Activated CD4-positive, alpha-beta T cell treated with anti-CD3 and anti-CD28 coated beads, Interleukin-2, amount 50 U/mL, for 16 hours (primary cell): ENCODE data around the gene SMAD6.
A peak's percentile ranks its signal among the peaks of the same experiment; 100 is the strongest.
"Not testable (repeated sequence)": the region's sequence is repeated elsewhere in the genome, so short reads cannot be mapped to it uniquely, and the experiment has no call there.

ENCODE experiments used
- DNase-seq: peaks from one replicate; pipeline ENCODE4 v3.0.0-alpha.2; 2020

SMAD6 gene

DNA sequence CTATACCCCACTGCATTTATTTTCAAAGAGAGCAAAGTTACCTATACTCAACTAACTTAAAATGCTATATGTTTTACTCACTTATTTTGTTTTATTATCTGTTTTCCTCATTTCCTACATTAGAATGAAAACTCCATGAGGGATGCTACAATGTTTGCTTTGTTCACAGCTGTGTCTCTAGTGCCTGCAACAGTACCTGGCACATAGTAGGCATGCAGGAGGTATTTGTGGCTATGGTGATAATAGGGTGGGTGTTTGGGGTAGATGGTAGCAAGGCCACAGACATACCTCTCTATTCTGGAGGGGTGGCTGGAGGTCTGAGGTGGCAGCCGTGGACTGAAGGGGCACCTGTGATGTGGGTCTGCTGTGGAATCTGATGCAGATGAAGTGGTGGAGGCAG lies 24.7 kb upstream of the SMAD6 start:
- DNase-seq: no peak

DNA sequence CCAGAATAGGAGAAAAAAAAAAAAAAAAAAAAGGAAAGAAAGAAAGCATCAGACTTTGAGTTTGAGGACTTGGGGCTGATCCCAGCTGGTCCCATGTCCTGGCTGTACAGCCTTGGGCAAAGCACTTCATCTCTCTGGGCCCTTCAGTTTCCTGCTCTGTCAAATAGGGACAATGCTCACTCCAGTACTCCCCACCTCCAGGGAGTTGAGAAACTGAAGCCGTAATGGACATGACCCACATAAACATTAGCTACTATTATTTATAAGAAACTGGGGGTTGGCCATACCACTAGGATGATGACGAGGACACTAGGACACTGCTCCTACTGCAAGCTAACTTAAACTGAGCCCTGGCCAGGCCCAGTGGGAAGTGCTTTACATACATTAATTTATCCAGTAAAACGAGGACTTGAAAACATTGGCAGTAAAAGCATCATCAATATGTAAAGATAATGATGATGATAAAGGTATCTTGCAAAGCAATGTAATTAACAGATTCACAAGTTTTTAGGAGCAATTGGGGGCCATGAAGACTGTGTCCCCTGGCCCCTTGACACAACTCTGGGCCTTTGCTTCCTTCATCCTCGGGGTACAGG lies 22.9 kb upstream of the SMAD6 start:
- DNase-seq: no peak

DNA sequence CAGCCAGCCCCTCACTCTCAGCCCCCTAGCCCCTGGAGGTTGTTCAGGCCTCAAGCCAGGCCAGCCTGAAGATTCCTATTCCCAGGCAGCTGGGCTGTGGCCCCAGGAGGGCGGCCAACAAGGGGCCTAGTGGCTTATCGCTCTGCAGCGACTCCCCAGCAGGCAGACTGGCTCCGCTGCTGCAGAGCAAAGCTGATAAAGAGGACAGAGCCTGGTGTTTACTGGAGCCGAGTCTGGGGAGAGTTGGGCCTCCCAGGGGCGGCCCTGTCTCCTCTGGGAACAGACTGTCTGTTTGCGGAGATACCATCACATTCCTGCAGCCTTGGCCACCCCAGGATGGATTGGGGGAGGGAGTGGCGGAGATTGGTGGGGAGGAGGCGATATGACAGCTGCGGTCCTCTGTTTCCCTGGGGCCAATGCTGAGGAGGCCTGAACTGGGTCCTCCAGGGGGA lies 22.4 kb upstream of the SMAD6 start:
- no peak for DNase-seq

DNA sequence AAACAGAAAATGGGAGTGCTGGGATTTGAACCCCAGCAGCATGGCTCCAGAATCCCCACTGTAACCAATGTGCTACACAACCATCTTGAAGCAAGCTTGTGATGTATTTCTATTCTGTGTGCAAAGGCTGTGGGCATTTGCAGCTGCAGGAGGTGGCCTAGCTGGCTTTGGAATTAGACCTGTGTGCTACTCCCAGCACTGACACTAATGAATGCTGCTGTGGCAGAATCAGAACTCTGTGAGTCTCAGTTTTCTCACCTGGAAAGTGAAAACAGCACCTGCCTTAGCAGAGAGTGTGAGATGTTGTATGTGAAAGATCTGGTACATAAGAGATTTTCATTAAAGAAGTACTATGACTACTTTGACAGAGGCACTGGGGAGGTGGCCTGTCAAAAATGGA lies 21.5 kb upstream of the SMAD6 start:
- no peak for DNase-seq

DNA sequence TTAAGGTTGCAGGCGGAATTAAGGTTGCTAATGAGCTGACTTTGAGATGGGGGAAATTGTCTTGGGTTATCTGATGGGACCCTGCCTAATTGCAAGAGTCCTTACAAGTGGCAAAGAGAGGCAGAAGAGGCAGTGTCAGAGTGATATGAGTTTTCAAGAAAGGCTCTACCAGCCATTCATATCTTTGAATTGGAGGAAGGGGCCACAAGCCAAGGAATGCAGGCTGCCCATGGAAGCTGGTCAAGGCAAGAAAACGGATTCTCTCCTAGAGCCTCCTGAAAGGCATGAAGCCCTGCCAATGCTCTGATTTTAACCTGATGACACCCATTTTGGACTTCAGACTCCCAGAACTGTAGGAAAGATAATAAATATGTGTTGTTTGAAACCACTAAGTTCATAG lies 20.6 kb upstream of the SMAD6 start:
- no peak for DNase-seq

DNA sequence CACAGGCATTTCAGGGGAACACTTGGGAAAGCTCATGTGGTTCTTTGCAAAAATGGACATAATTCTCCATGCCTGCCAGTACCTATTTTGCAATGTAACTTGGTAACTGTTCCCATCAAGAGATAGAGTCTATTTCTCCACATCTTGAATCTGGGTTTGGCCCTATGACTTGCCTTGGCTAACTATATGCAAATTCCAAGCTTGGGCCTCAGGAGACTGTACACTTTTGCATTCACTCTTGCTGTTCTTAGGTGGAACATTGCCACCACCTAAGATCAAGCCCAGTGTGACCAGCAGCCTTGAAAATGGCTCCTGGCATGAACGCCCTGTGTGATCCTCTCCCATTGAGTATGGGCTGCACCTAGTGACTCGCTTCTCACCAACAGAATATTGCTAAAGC lies 19.8 kb upstream of the SMAD6 start:
- DNase-seq: no peak

DNA sequence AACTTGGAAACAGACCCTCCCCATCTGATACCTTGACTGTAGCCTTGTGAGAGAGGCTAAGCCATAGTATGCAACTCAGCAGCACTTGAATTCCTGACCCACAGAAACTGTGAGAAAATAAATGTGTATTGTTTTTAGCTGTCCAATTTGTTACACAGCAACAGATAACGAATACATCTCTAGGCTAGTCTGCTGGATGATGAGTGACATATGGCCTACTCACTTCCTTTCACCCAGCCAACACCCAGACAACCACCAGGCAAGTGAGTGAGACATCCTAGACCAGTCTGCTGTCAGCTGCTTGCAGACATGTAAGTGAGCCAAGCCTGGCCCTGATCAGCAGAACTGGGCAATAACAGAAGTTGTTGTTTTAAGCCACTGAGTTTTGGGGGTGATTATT lies 19.2 kb upstream of the SMAD6 start:
- no peak for DNase-seq

DNA sequence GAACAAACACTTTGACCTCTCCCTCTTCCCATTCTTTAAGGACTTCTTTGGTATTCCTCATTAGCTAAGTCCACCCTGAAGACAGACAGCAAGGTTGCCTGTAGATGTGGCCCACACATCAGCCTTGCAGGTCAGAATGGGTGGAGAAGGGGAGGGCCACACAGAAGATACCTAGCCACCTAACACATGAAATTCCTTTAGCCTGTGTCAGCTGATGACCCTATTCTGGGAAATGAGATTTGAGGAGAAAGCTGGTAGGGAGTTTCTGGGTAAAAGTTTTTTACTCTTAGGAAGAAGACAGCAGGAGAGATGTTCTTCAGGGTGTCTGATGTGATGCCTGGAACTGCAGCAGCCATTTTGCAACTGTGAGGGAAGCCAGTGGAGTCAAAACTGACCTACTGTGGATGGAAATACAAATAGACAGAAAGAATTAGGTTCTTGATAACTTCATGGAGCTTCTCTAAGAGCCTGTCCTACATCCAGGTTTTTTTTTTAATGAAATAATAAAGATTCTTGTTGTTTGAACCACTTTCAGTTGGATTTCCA lies 17.8 kb upstream of the SMAD6 start:
- DNase-seq: no peak

DNA sequence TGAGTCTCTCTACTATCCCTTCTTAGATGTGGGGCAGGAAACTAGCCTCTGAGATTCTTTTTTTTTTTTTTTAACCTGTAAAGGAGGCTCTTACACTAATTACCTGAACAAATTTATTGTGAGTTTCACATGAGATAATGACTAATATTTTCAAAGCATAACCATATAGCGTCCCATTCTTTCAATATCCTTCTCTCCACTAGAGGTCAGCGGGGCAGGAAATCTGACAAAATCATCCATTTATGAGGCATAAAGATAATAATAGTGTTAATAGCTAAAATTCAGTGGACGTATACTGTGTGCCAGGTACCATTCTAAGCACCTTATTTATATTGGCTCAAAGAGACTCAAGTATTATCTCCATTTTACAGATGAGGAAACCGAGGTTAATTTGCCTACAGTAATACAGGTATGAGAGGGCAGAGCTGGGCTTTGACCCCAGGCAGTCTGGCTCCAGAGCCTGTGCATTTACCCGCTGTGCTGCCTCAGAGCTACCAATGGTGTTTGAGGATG lies 16.3 kb upstream of the SMAD6 start:
- DNase-seq: no peak

DNA sequence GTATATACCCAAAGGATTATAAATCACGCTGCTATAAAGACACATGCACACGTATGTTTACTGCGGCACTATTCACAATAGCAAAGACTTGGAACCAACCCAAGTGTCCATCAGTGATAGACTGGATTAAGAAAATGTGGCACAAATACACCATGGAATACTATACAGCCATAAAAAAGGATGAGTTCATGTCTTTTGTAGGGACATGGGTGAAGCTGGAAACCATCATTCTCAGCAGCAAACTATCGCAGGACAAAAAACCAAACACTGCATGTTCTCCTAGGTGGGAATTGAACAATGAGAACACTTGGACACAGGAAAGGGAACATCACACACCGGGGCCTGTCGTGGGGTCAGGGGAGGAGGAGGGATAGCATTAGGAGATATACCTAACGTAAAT lies 11.1 kb upstream of the SMAD6 start:
- not testable (repeated sequence) for DNase-seq

DNA sequence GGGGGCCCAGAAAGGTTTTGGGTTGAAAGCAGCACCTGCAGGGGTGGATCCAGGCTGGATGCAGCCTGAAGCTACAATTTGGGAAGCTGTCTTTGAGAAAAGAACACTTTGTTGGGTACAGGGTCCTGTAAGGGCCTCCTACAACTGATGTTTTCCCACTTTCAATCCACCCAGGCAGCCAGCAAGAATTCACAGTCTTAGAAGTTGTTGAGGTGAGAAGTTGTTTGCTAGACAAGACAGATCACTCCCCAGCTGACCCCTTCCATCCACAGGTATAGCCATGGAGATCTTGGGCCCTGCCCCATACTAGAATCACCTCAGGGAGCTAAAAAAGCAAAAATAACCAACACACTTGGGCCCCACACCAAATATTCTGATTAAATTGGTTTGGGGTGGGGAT lies 10.3 kb upstream of the SMAD6 start:
- DNase-seq: no peak

DNA sequence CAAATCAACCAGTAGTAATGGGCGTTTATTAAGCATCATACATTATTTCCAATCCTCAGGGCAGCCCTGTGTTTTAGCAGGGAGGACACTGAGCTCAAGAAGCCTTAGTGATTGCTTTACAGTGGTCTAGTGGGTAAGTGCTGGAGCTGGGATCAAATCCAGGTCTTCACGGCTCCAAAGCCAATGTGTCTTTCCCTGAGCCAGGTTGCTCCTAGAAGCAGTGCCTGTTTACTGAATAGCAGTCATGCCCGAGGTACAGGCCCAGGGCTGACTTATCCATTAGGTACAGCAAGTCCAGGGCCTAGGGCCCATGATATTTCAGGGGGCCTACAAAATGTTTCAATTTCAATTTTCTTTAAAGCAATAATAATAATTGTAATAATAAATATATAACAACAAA lies 9.6 kb upstream of the SMAD6 start:
- DNase-seq: no peak

DNA sequence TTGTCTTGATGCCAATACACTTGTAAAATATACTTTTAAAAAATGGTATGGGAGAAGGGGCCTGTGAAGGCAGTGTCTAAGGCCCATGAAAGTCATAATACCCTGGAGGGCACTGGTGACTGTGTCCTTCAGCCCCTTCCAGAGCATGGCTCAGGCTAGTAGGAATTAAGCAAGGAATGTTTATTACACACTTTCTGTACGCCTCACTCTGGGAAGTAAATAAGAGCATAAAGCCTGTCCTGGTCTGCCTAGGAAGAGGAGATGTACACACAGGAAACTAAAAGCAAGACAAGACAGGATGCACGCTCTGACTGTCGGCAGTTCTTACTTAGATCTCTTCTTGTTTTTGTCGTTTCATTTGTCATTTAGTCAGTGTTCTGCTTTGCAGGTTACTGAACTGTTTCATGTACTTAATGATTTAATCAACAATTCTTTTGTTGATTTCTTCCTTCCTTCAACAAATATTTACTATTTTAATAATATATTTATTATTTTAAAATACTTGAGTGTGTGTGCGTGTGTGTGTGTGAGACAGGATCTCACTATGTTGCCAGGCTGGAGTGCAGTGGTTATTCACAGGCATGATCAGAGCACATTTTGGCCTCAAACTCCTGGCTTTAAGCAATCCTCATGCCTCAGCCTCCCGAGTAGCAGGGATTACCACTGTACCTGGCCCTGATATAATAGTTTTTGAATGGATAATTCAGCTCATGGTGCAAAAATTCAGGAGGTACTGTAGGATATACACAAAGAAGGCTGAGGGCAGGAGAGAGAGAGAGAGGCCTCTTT lies 9.0 kb upstream of the SMAD6 start:
- DNase-seq: peak; percentile 60

DNA sequence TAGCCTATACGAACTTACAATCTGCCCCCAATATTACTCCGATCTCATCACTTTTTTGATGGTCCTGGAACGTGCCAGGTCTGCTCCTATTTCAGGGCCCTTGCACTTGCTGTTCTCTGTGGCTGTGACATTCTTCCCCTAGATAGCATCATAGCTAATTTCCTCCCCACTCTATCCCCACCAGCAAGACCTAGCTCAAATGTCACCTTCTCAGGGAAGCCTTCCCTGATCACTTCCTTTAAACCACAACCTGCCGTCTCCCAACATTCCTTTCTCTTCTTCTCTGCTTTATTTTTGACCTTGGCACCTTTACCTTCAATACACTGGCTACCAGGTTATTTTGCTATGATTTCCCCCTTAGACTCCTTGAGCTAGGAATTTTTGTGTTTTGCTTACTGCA lies 5.3 kb upstream of the SMAD6 start:
- no peak for DNase-seq

DNA sequence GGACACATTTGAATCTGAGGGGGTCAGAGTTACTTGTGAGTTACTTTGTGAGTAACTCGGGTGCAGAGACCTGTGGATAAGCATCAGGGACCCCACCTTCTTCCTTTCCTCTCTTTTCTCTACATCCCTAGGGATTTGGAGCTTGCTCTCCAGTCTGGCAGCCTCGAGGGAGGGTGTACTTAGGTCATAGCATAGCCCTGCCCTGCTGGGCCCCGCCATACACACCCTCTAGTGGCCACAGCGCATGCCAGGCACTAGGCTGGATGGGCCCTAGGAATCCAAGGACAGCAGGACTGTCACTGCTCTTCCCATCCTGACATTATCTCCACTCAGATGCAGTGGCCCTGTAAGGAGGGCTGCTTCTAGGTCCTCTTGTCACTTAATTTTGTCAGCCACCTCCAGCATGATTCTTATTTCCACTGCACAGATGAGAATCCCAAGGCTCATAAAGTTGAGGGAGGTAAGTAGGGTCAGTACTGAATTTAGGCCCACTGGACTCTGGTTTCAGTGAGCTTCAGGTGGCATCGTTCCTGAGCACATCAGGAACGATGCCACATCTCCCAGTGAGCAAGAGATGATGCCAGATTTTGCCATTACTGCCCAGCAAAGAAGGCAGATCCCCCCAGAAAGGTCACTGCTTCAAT lies 3.6 kb upstream of the SMAD6 start:
- no peak for DNase-seq

DNA sequence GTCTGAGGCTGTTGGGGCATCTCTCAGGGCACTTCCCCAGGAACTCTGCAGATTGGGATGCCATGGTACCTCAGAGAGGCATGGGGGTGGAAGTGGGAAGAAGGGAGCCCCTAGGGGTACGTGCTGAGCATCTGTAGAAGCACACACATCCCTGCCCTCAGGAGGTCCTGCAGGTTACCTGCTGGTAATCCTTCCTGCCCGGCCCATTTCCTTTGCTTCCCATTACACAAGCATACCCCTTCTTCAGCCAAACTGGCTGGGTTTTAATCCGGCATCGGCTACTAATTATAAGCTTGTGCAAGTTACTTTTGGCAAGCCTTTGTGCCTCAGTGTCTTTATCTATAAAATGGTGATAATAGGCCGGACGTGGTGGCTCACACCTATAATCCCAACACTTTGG lies 3.1 kb upstream of the SMAD6 start:
- no peak for DNase-seq

DNA sequence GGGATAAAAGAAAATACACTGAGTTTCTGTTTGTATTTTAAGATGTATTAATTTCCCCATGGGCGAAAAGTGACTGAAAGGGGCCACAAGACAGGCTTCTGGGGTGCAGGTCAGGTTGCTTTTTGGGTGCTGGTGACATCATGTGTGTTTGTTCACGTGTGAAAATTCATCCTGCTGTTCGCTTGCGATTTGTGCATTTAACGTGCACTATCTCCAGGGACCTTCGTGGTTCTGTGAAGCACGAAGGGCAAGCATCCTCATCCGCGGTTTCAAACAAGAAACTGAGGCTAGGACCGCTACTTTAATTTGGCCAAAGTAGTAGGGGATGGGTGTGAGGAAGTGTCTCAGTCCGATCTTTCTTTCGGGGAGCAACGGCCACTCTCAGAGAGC lies 1.6 kb upstream of the SMAD6 start:
- DNase-seq: no peak

DNA sequence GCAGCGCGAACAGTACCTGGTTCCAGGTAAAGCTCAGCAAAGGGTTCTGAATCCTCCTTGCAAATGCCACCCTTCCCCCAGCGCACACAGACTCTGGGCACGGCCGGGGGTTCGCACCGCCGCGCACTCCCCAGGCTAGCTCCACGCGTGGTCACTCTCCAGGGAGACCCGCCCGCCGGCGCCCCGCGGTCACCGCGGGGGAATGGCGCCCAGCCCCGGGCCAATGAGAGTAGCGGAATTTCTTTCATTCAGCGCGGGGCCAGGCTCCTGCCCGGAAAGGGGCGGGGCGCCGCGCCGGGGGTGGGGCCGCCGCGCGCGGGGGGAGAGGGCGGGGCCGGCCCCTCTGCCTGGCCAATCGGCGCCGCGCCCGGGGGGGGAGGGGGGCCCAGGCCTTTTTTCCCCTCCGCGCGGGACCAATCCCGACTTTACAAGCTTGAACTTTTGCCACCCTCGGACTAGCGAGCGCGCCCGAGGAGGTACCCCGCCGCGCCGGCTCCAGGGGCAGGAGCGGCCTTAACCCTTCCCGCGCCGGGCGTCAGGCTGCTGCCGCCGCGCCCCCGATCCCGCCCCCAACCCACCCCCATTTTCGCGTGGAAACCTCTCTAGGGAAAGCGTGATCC lies 1.1 kb upstream of the SMAD6 start:
- DNase-seq: peak; percentile 81

DNA sequence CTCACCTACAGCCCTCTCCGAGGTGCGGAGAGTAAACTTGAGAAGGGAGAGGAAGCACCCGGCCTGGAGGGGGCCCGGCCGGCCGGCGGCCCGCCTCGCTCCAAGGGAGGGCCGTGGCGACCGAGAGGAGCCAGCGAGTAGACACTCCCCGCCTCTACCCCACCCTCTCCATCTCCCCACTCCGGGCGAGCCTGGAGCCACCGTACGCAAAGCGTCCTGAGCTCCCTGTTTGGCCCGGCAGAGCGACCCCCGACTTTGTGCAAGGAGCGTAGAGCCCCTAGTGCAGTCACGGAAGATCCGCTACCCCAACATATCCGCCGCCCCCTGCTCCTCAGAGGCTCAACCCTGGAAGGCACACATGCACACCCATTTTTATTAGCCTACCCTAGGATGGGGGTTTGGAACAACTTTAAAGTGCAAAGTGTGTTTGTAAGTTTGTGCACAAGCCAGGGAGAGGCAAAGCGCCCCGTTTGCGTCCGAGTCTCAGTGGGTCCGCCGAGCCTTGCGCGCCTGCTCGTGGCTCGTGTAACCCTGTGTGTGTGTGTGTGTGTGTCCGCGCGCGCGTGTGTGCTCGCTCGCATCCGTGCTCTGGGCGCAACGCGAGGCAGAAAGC lies 508 bp upstream of the SMAD6 start:
- DNase-seq: no peak

DNA sequence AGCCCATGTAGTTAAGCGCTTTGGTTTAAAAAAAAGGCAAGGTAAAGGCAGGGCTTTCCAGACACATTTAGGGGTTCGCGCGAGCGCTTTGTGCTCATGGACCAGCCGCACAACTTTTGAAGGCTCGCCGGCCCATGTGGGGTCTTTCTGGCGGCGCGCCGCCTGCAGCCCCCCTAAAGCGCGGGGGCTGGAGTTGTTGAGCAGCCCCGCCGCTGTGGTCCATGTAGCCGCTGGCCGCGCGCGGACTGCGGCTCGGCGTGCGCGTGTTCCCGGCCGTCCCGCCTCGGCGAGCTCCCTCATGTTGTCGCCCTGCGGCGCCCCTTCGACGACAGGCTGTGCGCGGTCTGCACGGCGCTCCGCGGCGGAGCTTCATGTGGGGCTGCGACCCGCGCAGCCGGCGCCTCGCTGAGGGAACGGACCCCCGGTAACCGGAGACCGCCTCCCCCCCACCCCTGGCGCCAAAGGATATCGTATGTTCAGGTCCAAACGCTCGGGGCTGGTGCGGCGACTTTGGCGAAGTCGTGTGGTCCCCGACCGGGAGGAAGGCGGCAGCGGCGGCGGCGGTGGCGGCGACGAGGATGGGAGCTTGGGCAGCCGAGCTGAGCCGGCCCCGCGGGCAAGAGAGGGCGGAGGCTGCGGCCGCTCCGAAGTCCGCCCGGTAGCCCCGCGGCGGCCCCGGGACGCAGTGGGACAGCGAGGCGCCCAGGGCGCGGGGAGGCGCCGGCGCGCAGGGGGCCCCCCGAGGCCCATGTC lies 927 bp downstream of the SMAD6 start:
- DNase-seq: no peak

DNA sequence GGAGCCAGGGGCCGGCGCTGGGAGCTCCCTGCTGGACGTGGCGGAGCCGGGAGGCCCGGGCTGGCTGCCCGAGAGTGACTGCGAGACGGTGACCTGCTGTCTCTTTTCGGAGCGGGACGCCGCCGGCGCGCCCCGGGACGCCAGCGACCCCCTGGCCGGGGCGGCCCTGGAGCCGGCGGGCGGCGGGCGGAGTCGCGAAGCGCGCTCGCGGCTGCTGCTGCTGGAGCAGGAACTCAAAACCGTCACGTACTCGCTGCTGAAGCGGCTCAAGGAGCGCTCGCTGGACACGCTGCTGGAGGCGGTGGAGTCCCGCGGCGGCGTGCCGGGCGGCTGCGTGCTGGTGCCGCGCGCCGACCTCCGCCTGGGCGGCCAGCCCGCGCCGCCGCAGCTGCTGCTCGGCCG lies 1.5 kb downstream of the SMAD6 start:
- no peak for DNase-seq
